Brain microvascular endothelial cell (primary cell): Measurements from ENCODE around the gene IL1RN.
A peak's percentile ranks its signal among the peaks of the same experiment; 100 is the strongest.

ENCODE experiments used
- DNase-seq: peaks from one replicate; pipeline ENCODE4 v3.0.0-alpha.2; 2020
- H3K27ac ChIP-seq: fragments of 250-450 bp; sonication (Bioruptor Pico); 2 replicates; pipeline ENCODE4 v1.5.1; 2020; ENCODE audit warnings: mild to moderate bottlenecking, moderate library complexity
- H3K27me3 ChIP-seq: fragments of 250-450 bp; sonication (Bioruptor Pico); replicated peaks from 2 replicates; pipeline ENCODE4 v1.5.1; 2020; ENCODE audit warnings: mild to moderate bottlenecking
- H3K36me3 ChIP-seq: fragments of 250-450 bp; sonication (Bioruptor Pico); replicated peaks from 2 replicates; pipeline ENCODE4 v1.5.1; 2020; ENCODE audit warnings: mild to moderate bottlenecking
- H3K4me3 ChIP-seq: 2 replicates; pipeline ENCODE4 v1.5.1; 2011; ENCODE audit warnings: low read depth, mild to moderate bottlenecking, control low read depth, low read length, moderate library complexity
- CTCF ChIP-seq: IDR thresholded peaks from 2 replicates; pipeline ENCODE4 v1.5.1; 2011; ENCODE audit warnings: low read depth, mild to moderate bottlenecking, moderate library complexity, low read length, control low read depth, inconsistent platforms; ENCODE audit errors: missing control alignments
- in situ Hi-C: cut with HindIII; loops from 2 replicates; pipeline ENCODE4 v1.10.0; 2017; ENCODE audit warnings: low sequenced_read_pairs, low pct_ligation_motif_present

The IL1RN gene

DNA sequence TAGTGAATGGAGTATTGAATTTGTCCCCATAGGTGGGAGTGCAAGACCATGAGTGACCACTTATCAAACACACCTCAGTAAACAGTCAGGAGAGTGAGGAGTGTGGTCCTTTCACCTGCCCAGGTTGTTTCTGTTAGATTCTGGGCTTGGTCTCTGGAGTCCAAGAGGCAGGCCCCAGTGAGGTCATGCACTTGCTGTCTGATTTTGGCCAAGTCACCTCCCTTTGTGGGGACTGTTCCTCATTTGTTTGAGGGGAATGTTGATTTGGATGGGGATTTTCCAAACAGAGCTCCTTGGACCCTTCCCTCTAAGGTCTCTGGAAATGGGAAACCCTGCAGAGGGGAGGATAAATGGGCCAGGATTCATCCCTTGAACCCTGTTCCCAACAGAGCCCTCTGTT, 7.3 kb downstream of the IL1RN start:
- no peak for TF ChIP-seq CTCF
- peaks cover 1% of the 10 kb centered on the region for H3K27me3 ChIP-seq
- in situ Hi-C loops, result no loop called here
- H3K4me3 ChIP-seq, result no peak overlapping the region
- no peaks in the 10 kb centered on the region for H3K36me3 ChIP-seq
- DNase-seq, result no peak
- no peak overlapping the region for H3K27ac ChIP-seq

DNA sequence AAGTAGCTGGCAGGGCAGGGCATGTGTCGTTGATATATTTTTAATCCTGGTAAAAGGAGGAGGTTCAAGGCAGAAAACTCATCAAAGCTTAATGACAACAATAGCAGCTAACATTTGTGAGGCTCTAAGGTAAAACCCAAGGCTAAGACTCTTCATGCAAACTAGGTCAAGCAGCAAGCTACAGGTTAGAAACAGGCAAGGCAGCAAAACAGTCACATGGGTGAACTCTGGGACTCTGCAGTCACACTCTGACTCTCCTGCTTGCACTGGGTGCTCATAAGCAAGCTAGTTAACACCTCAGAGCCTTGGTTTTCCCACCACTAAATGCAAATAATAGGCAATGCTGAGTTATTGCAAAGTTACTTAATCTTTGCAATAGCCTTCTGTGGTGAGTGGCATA, 7.9 kb downstream of the IL1RN start:
- DNase-seq, result no peak
- no peaks in the 10 kb centered on the region for H3K36me3 ChIP-seq
- H3K27me3 ChIP-seq, result peaks cover 1% of the 10 kb centered on the region
- no peak overlapping the region for H3K27ac ChIP-seq
- no peak overlapping the region for H3K4me3 ChIP-seq
- TF ChIP-seq CTCF, result no peak
- in situ Hi-C loops, result no loop called here

DNA sequence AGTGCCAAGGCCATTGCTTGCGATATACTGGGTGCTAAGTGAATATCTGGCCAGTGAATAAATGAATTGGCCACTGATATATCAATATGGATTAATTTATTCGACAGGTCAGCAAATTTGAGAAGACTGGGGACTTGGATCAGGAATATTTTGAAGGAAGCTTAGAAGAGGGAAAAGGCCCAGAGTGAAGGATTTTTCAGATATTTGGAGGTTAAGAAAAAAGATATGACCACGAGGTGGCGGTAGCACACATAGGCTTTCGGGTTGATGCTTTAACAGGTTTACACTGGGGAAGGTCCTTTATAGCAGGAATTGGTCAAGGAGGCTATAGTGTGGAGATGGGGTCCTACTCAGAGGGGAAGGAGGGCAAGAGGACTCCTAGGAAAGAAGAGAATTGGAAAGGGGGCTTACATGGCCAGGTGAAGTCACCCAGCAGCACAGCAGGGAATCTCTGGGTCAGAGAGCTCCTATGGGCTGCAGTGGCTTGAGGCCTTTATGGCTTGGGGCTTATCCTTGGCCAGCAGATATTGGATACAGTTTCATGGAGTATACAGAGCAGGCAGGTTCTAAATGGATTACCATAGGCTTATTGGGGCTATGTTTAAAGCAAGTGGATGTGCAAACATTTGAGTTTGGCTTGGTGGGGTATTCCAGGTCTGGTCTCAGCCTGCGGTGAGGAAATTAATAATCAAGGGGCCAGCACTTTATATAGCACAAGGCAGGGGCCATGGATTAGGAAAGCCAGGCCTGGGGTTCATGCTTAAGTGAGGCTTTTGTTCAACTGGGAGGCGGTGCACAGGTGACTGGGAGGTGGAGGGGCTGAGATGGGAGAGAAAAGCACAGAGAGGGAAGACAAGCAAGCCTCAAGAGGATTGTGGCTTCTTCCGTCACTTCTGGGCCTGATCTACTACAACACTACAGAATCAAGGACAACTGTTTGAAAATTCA, 9.7 kb downstream of the IL1RN start:
- H3K27me3 ChIP-seq, result peaks cover 1% of the 10 kb centered on the region
- DNase-seq, result peak; percentile 41
- no peak overlapping the region for H3K27ac ChIP-seq
- H3K36me3 ChIP-seq, result no peaks in the 10 kb centered on the region
- no peak overlapping the region for H3K4me3 ChIP-seq
- TF ChIP-seq CTCF, result peak; percentile 75
- in situ Hi-C loops, result no loop called here

- Histone ChIP-seq H3K4me3 (no peak overlapping the region), H3K36me3 (no peaks in the 10 kb centered on the region), H3K27me3 (peaks cover 1% of the 10 kb centered on the region), H3K27ac (no peak overlapping the region)
- TF ChIP-seq CTCF, result no peak
- in situ Hi-C loops, result no loop called here
- no peak for DNase-seq
These were observed 10.4 kb downstream of the IL1RN start for GRCh38 chr2:113137827-113138226.

DNA sequence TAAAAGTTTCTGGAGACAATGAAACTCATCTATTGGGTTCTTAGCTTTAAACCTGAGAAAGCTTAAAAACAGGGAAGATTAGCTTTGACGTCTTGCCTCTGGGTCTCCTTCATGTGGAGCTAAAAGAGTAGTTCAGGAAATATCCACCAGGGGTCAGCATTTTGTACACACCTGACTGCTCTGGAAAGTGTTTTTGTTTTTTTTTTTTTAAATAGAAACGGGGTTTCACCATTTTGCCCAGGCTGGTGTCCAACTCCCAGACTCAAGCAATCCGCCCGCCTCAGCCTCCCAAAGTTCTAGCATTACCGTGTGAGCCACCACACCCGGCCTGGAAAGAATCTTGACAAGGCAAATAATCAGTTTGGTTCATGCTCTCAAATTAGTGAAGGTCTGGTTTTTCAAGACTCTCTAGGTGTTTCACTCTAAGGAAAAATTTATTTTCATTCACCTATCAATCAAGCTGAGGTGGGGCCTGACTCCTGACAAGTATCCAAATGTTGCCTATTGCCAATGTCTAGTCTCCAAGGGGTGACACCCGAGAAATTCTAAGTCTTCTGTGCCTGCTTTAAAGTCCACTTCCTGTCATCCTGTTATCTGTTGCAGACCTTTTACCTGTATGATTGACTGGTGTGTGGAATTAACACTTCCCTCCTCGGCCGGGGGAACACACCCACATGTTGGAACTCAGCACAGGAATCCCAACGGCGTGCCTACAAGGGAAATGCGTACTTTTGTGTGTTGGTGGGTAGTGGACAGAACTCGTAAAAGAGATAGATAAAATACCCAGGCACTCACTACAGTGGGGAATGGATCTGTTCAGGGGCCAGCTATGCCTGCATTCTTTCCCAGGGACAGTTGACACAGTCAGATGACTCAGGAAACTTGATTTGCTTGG, 11.3 kb downstream of the IL1RN start:
- Histone ChIP-seq H3K27me3 (peaks cover 1% of the 10 kb centered on the region), H3K4me3 (no peak overlapping the region), H3K27ac (no peak overlapping the region), H3K36me3 (no peaks in the 10 kb centered on the region)
- peak; percentile 78 for TF ChIP-seq CTCF
- DNase-seq, result peak; percentile 66
- in situ Hi-C loops, result no loop called here
